Stomach (tissue), 4 donors: Measurements from ENCODE around the gene ATG2B.

Source experiments
- CTCF ChIP-seq, 7 experiments: fragments of 450-650 bp in 4 of 7; fragments of 200-600 bp in 3 of 7; sonication (generic) in 3 of 7; IDR thresholded peaks; one replicate each; pipeline ENCODE4 v1.5.1; 2016 to 2019; ENCODE audit warnings: antibody characterized with exemption in 7 of 7, control low read depth in 2 of 7, mild to moderate bottlenecking in 1 of 7
- EP300 ChIP-seq: sonication (generic); formaldehyde crosslinking; IDR thresholded peaks from one replicate; pipeline ENCODE4 v1.6.1; 2017; ENCODE audit warnings: antibody characterized with exemption
- POLR2A ChIP-seq, 4 donors: fragments of 450-650 bp; IDR thresholded peaks; one replicate each; pipeline ENCODE4 v1.6.1; 2016; ENCODE audit warnings: antibody characterized with exemption in 4 of 4, control low read depth in 2 of 4, mild to moderate bottlenecking in 1 of 4, moderate library complexity in 1 of 4
- POLR2AphosphoS5 ChIP-seq, 3 donors: sonication (generic); formaldehyde crosslinking; IDR thresholded peaks; one replicate each; pipeline ENCODE4 v1.6.1; 2016; ENCODE audit warnings: antibody characterized with exemption in 3 of 3

- TF ChIP-seq POLR2A (IDR thresholded peaks at IDR 0.05) (no peak), CTCF (IDR thresholded peaks at IDR 0.05) (no peak), POLR2AphosphoS5 (IDR thresholded peaks at IDR 0.05) (no peak), EP300 (no peak)
These were observed 53.8 kb downstream of the ATG2B start for GRCh38 chr14:96309133-96309895.
